AG04450 (cell line): ENCODE data around the gene SLX9. TPM values are rescaled to one million over a fixed set of nuclear protein-coding genes. Genes with fewer than 3 reads are reported as not detected.
A peak's percentile ranks its signal among the peaks of the same experiment; 100 is the strongest.

Source experiments
- CTCF ChIA-PET: fragments of 300-600, 350-600 bp; formaldehyde crosslinking; extraction: SDS; loops from one replicate; lab custom pipeline; 2022; ENCODE audit warnings: antibody characterized with exemption, inconsistent platforms; lab: Charles Lee
- POLR2A ChIA-PET: fragments of 350-600 bp; formaldehyde crosslinking; extraction: SDS; loops from one replicate; lab custom pipeline; 2021; ENCODE audit warnings: antibody characterized with exemption, inconsistent platforms; lab: Yijun Ruan, JAX
- DNase-seq: peaks from one replicate; pipeline ENCODE4 v3.0.0-alpha.2; 2011; ENCODE audit warnings: low read depth, low spot score
- H3K27ac ChIP-seq: one replicate; pipeline ENCODE4 v1.5.1; 2012; ENCODE audit warnings: low read depth, low read length, control low read depth
- H3K27me3 ChIP-seq: one replicate; pipeline ENCODE4 v1.6.0; 2012; ENCODE audit warnings: low read length; ENCODE audit not compliant: control insufficient read depth, insufficient read depth
- H3K4me3 ChIP-seq: 2 replicates; pipeline ENCODE4 v1.5.1; 2011; ENCODE audit warnings: mild to moderate bottlenecking, low read depth, low read length, control low read depth
- H3K9me3 ChIP-seq: 2 replicates; pipeline ENCODE4 v1.5.1; 2012; ENCODE audit warnings: low read length; ENCODE audit not compliant: control insufficient read depth, insufficient read depth
- polyA plus RNA-seq: library from polyadenylated mRNA; depleted of rRNA; stranded (reverse); fragments of >200 nt; gene quantifications from 2 replicates; pipeline ENCODE4 v1.2.3, GENCODE V29; 2011
- TF ChIP-seq, protein P1 (sequence below): IDR thresholded peaks from 2 replicates; pipeline ENCODE4 v1.5.1; 2011; ENCODE audit warnings: low read depth, low read length, control low read depth, inconsistent platforms

Gene SLX9
- polyA plus RNA-seq, 1 experiment = 11.4 TPM

DNA sequence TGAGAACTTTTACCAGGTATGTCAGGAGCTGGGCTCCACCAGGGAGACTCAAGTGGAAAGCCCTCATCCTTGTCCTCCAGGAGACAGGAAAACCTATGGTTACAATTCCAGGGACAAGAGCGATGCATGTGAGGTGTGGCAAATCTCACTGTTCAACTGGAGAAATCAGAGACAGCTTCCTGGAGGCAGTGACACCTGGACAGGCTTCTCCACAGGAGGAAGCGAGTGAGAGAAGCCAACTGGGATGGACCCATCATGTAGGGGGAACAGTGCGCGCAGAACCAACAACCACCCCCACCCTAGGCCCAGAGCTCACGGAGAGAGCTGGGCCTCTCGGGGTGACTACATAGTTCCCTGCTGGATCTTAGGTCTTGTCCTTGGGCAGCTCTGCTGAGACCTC is 5.6 kb upstream of the SLX9 start:
- no peak overlapping the region for H3K27ac ChIP-seq
- H3K27me3 ChIP-seq = peaks cover 55% of the 10 kb centered on the region
- H3K4me3 ChIP-seq = no peak overlapping the region
- ChIA-PET CTCF (no interaction called here), POLR2A (no interaction called here)
- DNase-seq = no peak
- TF ChIP-seq, protein P1, sequence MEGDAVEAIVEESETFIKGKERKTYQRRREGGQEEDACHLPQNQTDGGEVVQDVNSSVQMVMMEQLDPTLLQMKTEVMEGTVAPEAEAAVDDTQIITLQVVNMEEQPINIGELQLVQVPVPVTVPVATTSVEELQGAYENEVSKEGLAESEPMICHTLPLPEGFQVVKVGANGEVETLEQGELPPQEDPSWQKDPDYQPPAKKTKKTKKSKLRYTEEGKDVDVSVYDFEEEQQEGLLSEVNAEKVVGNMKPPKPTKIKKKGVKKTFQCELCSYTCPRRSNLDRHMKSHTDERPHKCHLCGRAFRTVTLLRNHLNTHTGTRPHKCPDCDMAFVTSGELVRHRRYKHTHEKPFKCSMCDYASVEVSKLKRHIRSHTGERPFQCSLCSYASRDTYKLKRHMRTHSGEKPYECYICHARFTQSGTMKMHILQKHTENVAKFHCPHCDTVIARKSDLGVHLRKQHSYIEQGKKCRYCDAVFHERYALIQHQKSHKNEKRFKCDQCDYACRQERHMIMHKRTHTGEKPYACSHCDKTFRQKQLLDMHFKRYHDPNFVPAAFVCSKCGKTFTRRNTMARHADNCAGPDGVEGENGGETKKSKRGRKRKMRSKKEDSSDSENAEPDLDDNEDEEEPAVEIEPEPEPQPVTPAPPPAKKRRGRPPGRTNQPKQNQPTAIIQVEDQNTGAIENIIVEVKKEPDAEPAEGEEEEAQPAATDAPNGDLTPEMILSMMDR = no peak
- peaks cover 11% of the 10 kb centered on the region for H3K9me3 ChIP-seq

GRCh38 chr21:44934797-44935532 is 4.9 kb upstream of the SLX9 start:
- no peak for DNase-seq
- Histone ChIP-seq H3K4me3 (no peak overlapping the region), H3K9me3 (peaks cover 6% of the 10 kb centered on the region; the same call in 1 of the 2 replicates), H3K27me3 (peaks cover 48% of the 10 kb centered on the region), H3K27ac (no peak overlapping the region)
- ChIA-PET CTCF (no interaction called here), POLR2A (no interaction called here)
- TF ChIP-seq, protein P1 = no peak

GRCh38 chr21:44935533-44935927 is 4.3 kb upstream of the SLX9 start:
- Histone ChIP-seq H3K27me3 (peaks cover 43% of the 10 kb centered on the region), H3K27ac (no peak overlapping the region), H3K4me3 (no peak overlapping the region), H3K9me3 (peaks cover 6% of the 10 kb centered on the region; the same call in 1 of the 2 replicates)
- no peak for DNase-seq
- CTCF ChIA-PET = no interaction called here
- TF ChIP-seq, protein P1 = no peak
- POLR2A ChIA-PET = interaction anchor here (0.6 kb wide), 1 partner anchor 43 kb away, joined by 5 read pairs; no protein-coding TSS in a partner anchor

- no peak overlapping the region for H3K27ac ChIP-seq
- ChIA-PET POLR2A (interaction anchor here (1.4 kb wide), 1 partner anchor 65 kb away, joined by 4 read pairs; the partner anchor contains the start of gene PTTG1IP), CTCF (interaction anchor here (0.7 to 2.6 kb wide), 2 partner anchors 11 to 46 kb away, joined by 3 to 12 read pairs; no protein-coding TSS in a partner anchor)
- peaks cover 3% of the 10 kb centered on the region; the same call in 1 of the 2 replicates for H3K9me3 ChIP-seq
- peaks cover 13% of the 10 kb centered on the region for H3K27me3 ChIP-seq
- peak overlapping the region; percentile 96 for H3K4me3 ChIP-seq
- TF ChIP-seq, protein P1 = no peak
- no peak for DNase-seq
Observed at GRCh38 chr21:44938772-44939531, 877 bp upstream of the SLX9 start.
